OCI-LY1 (cell line): ENCODE results near the gene TENM4.

Experiments
- H2AFZ ChIP-seq: fragments of 200-600 bp; sonication (generic), shearing (Covaris generic); 2 replicates; pipeline ENCODE4 v1.6.0; 2014; ENCODE audit warnings: antibody characterized with exemption, mild to moderate bottlenecking, low read length
- H3F3A ChIP-seq: fragments of 200-600 bp; sonication (generic), shearing (Covaris generic); 2 replicates; pipeline ENCODE4 v1.6.0; 2014; ENCODE audit warnings: mild to moderate bottlenecking, antibody characterized with exemption, low read length, moderate library complexity; ENCODE audit not compliant: insufficient read depth
- H3K27ac ChIP-seq: fragments of 200-600 bp; sonication (generic); 2 replicates; pipeline ENCODE4 v1.5.1; 2014; ENCODE audit warnings: low read length, mixed run types, mild to moderate bottlenecking, low read depth; ENCODE audit not compliant: poor library complexity, severe bottlenecking
- H3K27me3 ChIP-seq: fragments of 200-600 bp; sonication (generic); 2 replicates; pipeline ENCODE4 v1.6.0; 2014; ENCODE audit warnings: antibody characterized with exemption, mild to moderate bottlenecking, low read length, moderate library complexity; ENCODE audit not compliant: insufficient read depth
- H3K36me3 ChIP-seq: fragments of 200-600 bp; sonication (generic); 2 replicates; pipeline ENCODE4 v1.6.1; 2014; ENCODE audit warnings: mild to moderate bottlenecking, antibody characterized with exemption, low read length, moderate library complexity, mixed read lengths; ENCODE audit not compliant: insufficient read depth
- H3K4me1 ChIP-seq: fragments of 200-600 bp; sonication (generic); 2 replicates; pipeline ENCODE4 v1.5.1; 2014; ENCODE audit warnings: mild to moderate bottlenecking, low read length, moderate library complexity; ENCODE audit not compliant: insufficient read depth, severe bottlenecking
- H3K4me2 ChIP-seq: fragments of 200-600 bp; sonication (generic), shearing (Covaris generic); 2 replicates; pipeline ENCODE4 v1.6.1; 2014; ENCODE audit warnings: low read length
- H3K4me3 ChIP-seq: fragments of 200-600 bp; sonication (generic); 2 replicates; pipeline ENCODE4 v1.5.1; 2014; ENCODE audit warnings: low read length, low read depth, mild to moderate bottlenecking, mixed read lengths; ENCODE audit not compliant: poor library complexity, severe bottlenecking
- H3K79me2 ChIP-seq: fragments of 200-600 bp; shearing (Covaris generic); 2 replicates; pipeline ENCODE4 v1.6.1; 2016; ENCODE audit warnings: mixed run types, low read length, mixed read lengths; ENCODE audit not compliant: insufficient read depth
- H3K9ac ChIP-seq: fragments of 200-600 bp; sonication (generic), shearing (Covaris generic); 2 replicates; pipeline ENCODE4 v1.6.1; 2014; ENCODE audit warnings: mild to moderate bottlenecking, low read length, mixed read lengths
- H3K9me2 ChIP-seq: fragments of 200-600 bp; sonication (generic), shearing (Covaris generic); 2 replicates; pipeline ENCODE4 v1.6.1; 2014; ENCODE audit warnings: low read depth, mild to moderate bottlenecking, low read length, mixed read lengths
- H3K9me3 ChIP-seq: fragments of 200-600 bp; shearing (Covaris generic); 2 replicates; pipeline ENCODE4 v1.6.1; 2014; ENCODE audit warnings: low read length, mixed read lengths
- H4K20me1 ChIP-seq: fragments of 200-600 bp; sonication (generic), shearing (Covaris generic); 2 replicates; pipeline ENCODE4 v1.6.0; 2016; ENCODE audit warnings: mild to moderate bottlenecking, low read length; ENCODE audit not compliant: insufficient read depth
- CTCF ChIP-seq: fragments of 200-600 bp; sonication (generic), shearing (Covaris generic); IDR thresholded peaks from 2 replicates; pipeline ENCODE4 v1.5.1; 2017; ENCODE audit warnings: mild to moderate bottlenecking, antibody characterized with exemption, low read length, moderate library complexity, mixed read lengths
- EZH2 ChIP-seq: fragments of 200-600 bp; sonication (generic), shearing (Covaris generic); IDR thresholded peaks from 2 replicates; pipeline ENCODE4 v1.8.0; 2017; ENCODE audit warnings: borderline replicate concordance, mixed run types, mild to moderate bottlenecking, antibody characterized with exemption, low read length, moderate library complexity, mixed read lengths

The TENM4 gene

GRCh38 chr11:79098146-79098545 is 342.7 kb downstream of the TENM4 start:
- no peaks in the 10 kb centered on the region for H3K9me2 ChIP-seq
- H3K9me3 ChIP-seq: no peaks in the 10 kb centered on the region
- H3K79me2 ChIP-seq: no peaks in the 10 kb centered on the region
- no peak overlapping the region for H3K4me3 ChIP-seq
- no peaks in the 10 kb centered on the region for H3F3A ChIP-seq
- no peak for TF ChIP-seq EZH2
- TF ChIP-seq CTCF: no peak
- H4K20me1 ChIP-seq: no peaks in the 10 kb centered on the region
- no peaks in the 10 kb centered on the region for H3K27me3 ChIP-seq
- H3K36me3 ChIP-seq: no peaks in the 10 kb centered on the region
- H3K27ac ChIP-seq: no peak overlapping the region
- H3K4me2 ChIP-seq: no peak overlapping the region
- H2AFZ ChIP-seq: no peak overlapping the region
- H3K9ac ChIP-seq: no peak overlapping the region
- H3K4me1 ChIP-seq: no peaks in the 10 kb centered on the region

- Histone ChIP-seq H3K79me2 (no peaks in the 10 kb centered on the region), H3K27ac (no peak overlapping the region), H2AFZ (no peak overlapping the region), H3K4me2 (no peak overlapping the region), H3F3A (no peaks in the 10 kb centered on the region), H3K27me3 (no peaks in the 10 kb centered on the region), H3K9me2 (no peaks in the 10 kb centered on the region), H3K9ac (no peak overlapping the region), H3K4me3 (no peak overlapping the region), H3K4me1 (no peaks in the 10 kb centered on the region), H4K20me1 (no peaks in the 10 kb centered on the region), H3K36me3 (no peaks in the 10 kb centered on the region), H3K9me3 (peaks cover 5% of the 10 kb centered on the region; the same call in 1 of the 2 replicates)
- TF ChIP-seq CTCF: no peak
- TF ChIP-seq EZH2: no peak
Observed at GRCh38 chr11:79097246-79097875, 343.5 kb downstream of the TENM4 start.

- peaks cover 5% of the 10 kb centered on the region; the same call in 1 of the 2 replicates for H3K9me3 ChIP-seq
- no peaks in the 10 kb centered on the region for H3K27me3 ChIP-seq
- no peaks in the 10 kb centered on the region for H3K9me2 ChIP-seq
- H3K79me2 ChIP-seq: no peaks in the 10 kb centered on the region
- no peaks in the 10 kb centered on the region for H3F3A ChIP-seq
- H2AFZ ChIP-seq: no peak overlapping the region
- H3K4me2 ChIP-seq: no peak overlapping the region
- H4K20me1 ChIP-seq: no peaks in the 10 kb centered on the region
- H3K4me3 ChIP-seq: no peak overlapping the region
- H3K36me3 ChIP-seq: no peaks in the 10 kb centered on the region
- H3K9ac ChIP-seq: no peak overlapping the region
- no peak for TF ChIP-seq EZH2
- H3K27ac ChIP-seq: no peak overlapping the region
- no peaks in the 10 kb centered on the region for H3K4me1 ChIP-seq
Observed at GRCh38 chr11:79095424-79095823, 345.4 kb downstream of the TENM4 start.

- Histone ChIP-seq H3K9me3 (peaks cover 5% of the 10 kb centered on the region; the same call in 1 of the 2 replicates), H3K79me2 (no peaks in the 10 kb centered on the region), H3K36me3 (no peaks in the 10 kb centered on the region), H3K9me2 (no peaks in the 10 kb centered on the region), H3K4me3 (no peak overlapping the region), H3K4me2 (no peak overlapping the region), H4K20me1 (no peaks in the 10 kb centered on the region), H3K9ac (no peak overlapping the region), H3K4me1 (no peaks in the 10 kb centered on the region), H2AFZ (no peak overlapping the region), H3K27ac (no peak overlapping the region), H3F3A (no peaks in the 10 kb centered on the region), H3K27me3 (no peaks in the 10 kb centered on the region)
- TF ChIP-seq EZH2 (no peak), CTCF (no peak)
Observed at GRCh38 chr11:79094616-79095015, 346.2 kb downstream of the TENM4 start.
